ENCODE data around the gene UQCRQ. TPM values are rescaled to one million over a fixed set of nuclear protein-coding genes. Genes with fewer than 3 reads are reported as not detected.

UQCRQ gene
- total and polyA plus RNA-seq, 9 of the 15 experiments (the other 6 are each of a cell fraction or from before 2014, with no cell fraction given): 235 to 2,421 (median 883) TPM

DNA sequence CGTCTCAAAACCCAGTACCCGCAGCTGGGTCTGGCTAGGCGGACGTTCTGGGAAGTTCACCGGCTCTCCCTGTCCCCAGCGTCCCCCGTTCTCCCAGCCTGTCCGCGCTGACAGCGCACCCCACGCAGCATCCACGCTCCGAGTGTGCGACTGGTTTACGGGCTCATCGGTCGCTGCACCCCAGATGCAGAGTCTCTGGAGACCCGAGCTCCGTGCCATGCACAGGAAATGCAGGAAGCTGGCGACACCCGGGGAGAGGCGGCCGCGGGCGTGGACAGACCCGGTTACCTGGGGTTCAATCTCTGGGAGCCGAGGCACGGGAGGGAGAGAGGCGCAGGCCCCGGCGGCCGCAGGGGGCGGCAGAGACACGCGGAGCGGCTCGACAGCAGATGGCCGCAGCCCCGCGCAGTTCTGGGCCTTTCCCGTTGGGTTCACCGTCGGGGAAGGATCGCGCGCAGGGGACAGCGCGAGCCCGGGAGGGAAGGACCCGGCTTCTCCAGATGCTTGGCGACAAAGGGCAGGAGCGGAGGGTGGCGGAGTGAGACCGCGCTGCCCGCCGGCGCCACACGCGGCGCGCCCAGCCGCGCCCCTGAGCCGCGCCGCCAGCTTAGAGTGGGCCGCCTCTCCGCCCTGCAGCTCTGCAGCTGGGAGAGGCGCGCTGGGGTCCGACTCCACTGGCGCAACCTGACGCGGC, 36.6 kb upstream of the UQCRQ start (continued):
- TF ChIP-seq NCOA6 (IDR thresholded peaks at IDR 0.05) (peak; percentile 89), LARP7 (IDR thresholded peaks at IDR 0.05) (no peak), ZNF316 (IDR thresholded peaks at IDR 0.05) (no peak), ZNF589 (CRISPR knock-in tag; IDR thresholded peaks at IDR 0.05; ENCODE audit: low read depth) (no peak), THRB (CRISPR knock-in tag; conservative IDR thresholded peaks at IDR 0.05) (no peak), POLR2B (IDR thresholded peaks at IDR 0.05; ENCODE audit: low read depth, partially characterized antibody) (no peak), NEUROD1 (IDR thresholded peaks at IDR 0.05; ENCODE audit: borderline replicate concordance, low read depth, low read length, partially characterized antibody) (no peak), ZZZ3 (IDR thresholded peaks at IDR 0.05) (no peak), MIER1 (IDR thresholded peaks at IDR 0.05; ENCODE audit: low read depth) (no peak), ZBTB33 (CRISPR knock-in tag; IDR thresholded peaks at IDR 0.05) (peak; percentile 17; the same call in 1 of the 2 replicates), ZSCAN29 (IDR thresholded peaks at IDR 0.05) (no peak), POLR2G (IDR thresholded peaks at IDR 0.05; ENCODE audit: low read depth, low read length) (no peak), BRF2 (IDR thresholded peaks at IDR 0.05; ENCODE audit: borderline replicate concordance, insufficient read depth, insufficient read length) (no peak), MYNN (IDR thresholded peaks at IDR 0.05) (no peak), MYNN (CRISPR knock-in tag; IDR thresholded peaks at IDR 0.05) (no peak), SFPQ (IDR thresholded peaks at IDR 0.05; ENCODE audit: low read depth, low read length) (no peak), ZBTB9 (CRISPR knock-in tag; IDR thresholded peaks at IDR 0.05) (no peak)
